GM19468 (cell line): ENCODE data around the gene GLUL.
"Not testable (repeated sequence)": the region's sequence is repeated elsewhere in the genome, so short reads cannot be mapped to it uniquely, and the experiment has no call there.

Experiments used
- ATAC-seq: cut with Tn5 transposase; IDR thresholded peaks from one replicate; pipeline ENCODE4 v1.9.1; 2021; ENCODE audit warnings: mild to moderate bottlenecking, moderate library complexity, moderate number of reproducible peaks; ENCODE audit not compliant: unreplicated experiment; ENCODE audit errors: extremely low read depth

Gene GLUL

DNA sequence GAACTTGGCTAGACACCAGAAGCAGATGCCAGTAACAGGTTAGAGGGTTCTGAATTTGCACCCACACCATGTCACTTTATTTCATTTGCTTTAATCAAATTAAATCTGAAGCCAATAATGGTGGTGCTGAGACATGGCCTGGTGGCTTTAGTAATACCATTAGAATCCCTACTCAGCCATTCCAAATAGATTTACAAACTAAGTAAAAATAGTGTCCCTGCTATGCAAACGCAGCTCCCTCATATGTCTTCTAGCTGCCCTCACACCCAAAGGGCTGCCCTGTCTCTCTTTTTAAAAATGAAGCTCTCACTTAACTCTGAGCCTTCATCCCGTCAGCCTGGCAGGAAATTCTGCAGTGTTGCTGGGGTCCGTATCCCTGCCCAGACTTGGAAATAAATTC, 21.1 kb downstream of the GLUL start:
- no peak for ATAC-seq

DNA sequence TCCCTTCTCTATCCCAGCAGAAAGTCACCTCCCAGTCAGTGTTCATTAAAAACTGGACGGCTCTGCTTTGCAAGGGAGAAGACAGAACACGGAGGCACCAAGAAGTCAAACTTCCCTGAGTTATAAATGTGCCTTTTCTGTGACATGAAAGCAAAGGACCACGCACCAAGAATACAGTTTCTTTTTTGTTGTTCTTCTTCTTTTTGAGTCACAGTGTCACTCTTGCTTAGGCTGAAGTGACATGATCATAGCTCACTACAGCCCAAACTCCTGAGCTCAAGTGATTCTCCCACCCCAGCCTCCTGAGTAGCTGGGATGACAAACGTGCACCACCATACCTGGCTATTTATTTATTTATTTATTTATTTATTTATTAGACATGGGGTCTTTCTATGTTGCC, 22.7 kb downstream of the GLUL start:
- ATAC-seq, result no peak

DNA sequence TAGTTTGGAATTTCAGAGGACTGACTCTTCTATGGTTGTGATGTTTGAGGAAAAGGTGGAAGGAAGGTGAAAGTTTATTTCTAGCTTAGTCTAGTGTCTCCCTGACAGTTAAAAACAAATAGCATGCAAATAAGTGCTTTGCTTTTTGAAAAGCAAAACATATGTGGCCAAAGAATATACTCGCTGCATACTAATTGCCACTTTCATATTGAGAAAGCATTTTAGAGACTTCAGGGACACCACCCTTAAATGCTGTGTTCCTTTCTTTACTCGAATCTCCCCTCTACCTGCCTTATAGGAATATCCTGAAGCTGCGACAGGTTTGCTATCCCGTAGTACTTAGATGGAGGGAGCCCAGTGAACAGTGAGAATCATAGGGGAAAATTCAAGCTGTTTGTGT, 23.2 kb downstream of the GLUL start:
- ATAC-seq, result no peak

DNA sequence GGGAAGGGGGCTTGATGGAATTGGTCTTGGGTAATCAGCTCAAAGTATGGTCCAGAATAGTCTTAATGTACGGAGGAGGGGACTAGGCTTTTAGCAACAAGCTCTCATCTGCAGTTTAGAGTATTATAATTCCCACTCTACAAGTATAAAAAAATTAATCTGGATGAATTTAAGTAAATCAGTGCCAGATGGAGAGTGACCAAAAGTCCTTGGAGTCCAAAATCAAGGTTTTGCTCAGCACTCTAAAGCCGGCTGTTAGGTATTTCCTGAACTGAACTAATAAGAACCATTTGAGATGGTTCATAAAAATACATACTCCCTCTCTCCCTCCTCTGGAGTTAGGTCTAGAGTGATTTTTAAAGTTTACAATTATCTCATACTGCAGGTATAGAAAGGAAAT, 23.7 kb downstream of the GLUL start:
- ATAC-seq, result no peak

DNA sequence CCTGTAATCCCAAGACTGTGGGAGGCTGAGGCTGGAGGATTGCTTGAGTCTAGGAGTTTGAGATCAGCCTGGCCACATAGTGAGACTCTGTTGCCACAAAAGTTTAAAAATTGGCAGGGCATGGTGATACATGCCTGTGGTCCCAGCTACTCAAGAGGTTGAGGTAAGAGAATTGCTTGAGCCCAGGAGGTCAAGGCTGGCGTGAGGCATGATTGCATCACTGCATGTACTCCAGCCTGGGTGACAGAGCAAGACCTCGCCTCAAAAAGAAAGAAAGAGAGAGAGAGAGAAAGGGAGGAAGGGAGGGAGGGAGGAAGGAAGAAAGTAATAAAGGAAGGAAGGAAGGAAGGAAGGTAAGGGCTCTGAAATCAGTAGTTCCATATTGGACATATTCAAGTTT, 25.0 kb downstream of the GLUL start:
- no peak for ATAC-seq

DNA sequence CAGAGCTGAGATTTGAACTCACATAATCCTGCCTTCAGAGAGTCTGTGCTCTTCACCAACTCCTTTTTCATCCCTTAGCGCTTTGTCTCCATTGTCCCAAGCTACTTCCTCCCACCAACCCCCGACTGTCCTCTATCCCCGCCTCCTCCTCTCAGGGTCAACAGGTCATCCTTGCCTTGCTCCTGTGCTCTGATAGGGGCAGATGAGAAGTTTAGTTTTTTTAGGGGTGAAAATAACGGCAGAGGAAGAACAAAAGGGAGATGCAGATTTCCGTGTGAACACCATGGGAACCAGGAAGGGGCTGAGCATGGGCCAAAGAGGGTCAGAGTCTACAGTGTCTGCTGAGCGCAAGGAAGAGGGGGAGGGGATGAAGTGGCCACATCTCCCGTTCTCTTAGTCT, 31.9 kb downstream of the GLUL start:
- no peak for ATAC-seq

DNA sequence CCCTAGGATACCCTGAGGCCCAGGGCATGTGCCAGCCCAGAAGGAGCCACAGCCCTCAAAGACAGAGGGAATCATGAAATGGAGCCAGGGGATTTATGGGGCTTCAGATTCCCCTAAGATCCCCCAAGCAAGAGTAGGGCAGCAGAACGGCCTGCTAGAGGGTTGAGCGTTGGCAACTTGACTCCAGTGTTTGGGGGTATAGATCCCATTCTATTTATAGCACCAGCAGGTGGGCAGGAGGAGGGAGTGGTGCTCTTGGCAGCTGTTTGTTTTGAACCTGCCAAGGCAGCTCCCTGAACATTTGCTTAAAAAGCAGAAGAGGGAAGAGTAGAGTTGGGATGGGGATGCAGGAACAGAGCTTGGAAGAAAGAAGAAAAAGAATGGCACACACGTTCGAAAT, 33.7 kb downstream of the GLUL start:
- ATAC-seq, result no peak

DNA sequence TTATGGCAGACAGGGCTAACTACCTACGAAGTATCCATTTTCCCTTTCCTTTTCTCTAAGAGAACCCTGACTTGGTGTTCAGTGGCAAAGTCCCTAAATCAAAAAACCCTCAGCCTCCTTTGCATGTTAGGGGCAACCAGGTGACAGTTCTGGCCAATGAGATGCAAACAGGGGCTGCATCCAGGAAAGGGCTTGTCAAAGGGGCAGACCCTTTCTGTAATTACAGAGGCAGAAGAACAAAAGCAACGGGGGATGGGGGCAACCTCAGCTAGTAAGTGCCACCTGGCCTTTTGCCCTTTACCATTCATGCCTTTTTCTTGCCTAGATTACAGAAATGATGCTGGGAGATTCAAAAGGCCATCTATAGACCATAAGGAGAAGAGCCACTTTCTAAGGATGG, 34.4 kb downstream of the GLUL start:
- ATAC-seq, result no peak

DNA sequence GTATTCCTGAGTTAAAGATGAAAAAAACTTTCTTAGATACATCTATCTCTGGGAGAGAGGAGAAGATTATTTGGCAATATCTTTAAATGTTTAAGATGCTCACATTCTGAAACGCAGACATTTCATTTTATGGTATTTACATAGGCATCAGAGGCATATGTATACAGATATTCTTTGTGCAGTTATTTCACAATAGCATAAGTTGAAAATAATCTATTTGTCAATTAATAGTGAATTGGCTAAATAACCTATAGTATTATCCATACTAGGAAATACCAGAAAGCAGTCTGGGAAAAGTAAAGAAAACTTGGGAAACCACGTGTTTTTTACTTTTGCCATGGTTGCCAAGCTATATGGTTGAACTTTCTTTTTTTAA, 35.9 kb downstream of the GLUL start:
- ATAC-seq, result no peak

DNA sequence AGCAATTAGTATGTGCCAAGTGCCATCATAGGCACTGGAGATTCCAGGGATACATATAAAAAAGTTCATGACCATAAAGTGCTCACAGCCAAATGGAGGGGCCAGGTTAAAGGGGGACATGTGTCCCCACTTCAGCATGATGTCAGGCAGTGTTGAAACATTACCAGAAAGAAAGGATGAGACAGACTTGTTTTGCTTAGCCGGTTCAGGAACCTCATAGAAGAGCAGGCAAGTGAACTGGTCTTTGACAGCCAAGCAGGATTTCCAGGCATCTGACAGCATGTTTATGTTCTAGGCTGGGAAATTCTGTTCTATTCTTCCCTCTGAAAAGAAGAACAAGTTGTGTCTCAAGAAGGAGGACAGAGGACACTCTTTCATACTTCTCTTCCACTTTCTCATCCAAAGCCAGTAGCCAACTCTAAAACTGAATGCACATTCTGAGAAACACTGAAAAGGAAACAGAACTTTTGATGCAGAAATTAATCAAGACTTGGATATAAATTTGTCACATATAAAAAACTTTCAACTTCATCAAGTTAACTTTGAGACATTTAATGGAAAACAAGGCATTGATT, 39.7 kb downstream of the GLUL start:
- ATAC-seq, result no peak

DNA sequence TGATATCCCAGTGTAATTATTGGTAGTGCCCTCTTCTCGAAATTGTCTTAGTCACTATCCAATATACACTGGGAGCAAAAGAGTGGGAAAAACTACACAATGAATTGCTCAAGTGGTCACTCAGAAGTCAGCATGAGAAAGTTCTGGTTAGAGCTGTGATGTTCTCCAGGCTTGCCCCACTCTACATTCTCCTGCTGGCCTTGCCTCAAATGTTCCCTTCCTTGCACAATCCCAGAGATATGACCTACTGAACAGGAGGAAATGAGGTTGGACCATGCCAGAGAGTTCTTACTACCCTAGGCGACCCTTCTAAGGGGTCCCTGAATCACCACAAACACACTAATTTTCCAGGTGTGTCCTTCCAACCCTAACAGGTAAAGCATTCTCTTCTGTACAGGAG, 40.8 kb downstream of the GLUL start:
- ATAC-seq, result no peak

DNA sequence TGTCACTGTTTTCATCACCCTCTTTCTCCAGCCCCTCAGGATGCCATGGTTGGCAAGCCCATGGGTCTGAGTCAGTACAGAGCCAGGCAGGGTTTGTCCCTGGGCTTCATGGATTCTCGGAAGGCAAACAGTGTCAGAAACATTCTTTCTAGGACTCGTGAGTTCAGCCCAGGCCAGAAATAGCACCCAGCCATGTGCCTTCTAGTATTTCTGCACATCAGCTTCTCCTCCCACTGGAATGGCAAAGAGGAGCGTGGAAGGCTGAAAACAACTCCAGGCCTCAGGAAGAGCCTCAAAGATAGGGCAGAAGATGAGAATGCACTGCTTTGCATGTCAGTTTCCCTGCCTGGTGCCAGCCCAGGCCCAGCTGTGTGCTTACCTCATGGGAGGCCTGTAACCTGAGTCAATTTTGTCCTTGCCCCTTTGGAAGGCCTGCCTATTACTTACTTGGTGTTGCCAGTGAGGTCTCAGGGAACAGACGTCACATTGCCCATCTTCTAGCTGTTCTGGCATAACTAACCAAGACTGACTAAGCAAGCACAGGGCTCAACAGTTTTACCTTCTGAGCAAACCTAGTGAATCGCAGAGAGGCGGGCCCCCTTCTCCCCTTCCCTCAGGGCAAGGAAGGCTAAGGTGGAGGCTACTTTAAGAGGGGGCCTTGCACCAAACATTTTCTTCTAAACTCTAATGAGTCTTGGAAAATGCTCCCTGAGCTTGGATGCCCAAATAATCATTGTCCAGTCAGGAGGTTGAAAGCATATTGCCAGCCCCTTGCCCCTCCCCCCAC, 42.4 kb downstream of the GLUL start:
- no peak for ATAC-seq

DNA sequence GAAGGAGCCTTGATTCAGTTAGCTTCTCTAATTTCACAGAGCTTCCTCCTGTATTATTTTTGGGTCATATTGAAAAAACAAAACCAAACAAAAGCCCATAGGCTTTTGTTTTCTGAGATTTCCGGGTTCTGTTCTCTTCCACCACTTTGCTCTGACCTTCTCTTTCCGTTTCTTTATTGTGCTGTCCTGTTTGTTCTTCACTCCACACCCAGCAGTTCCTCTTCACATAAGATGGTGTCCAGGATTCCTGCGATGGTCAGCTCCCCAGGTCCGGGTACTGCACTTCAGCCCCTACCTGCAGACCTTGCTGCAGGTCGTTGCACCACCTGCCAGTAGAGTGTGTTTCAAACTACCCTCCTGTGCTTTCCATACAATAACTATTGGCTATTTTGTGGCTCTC, 44.6 kb downstream of the GLUL start:
- no peak for ATAC-seq

DNA sequence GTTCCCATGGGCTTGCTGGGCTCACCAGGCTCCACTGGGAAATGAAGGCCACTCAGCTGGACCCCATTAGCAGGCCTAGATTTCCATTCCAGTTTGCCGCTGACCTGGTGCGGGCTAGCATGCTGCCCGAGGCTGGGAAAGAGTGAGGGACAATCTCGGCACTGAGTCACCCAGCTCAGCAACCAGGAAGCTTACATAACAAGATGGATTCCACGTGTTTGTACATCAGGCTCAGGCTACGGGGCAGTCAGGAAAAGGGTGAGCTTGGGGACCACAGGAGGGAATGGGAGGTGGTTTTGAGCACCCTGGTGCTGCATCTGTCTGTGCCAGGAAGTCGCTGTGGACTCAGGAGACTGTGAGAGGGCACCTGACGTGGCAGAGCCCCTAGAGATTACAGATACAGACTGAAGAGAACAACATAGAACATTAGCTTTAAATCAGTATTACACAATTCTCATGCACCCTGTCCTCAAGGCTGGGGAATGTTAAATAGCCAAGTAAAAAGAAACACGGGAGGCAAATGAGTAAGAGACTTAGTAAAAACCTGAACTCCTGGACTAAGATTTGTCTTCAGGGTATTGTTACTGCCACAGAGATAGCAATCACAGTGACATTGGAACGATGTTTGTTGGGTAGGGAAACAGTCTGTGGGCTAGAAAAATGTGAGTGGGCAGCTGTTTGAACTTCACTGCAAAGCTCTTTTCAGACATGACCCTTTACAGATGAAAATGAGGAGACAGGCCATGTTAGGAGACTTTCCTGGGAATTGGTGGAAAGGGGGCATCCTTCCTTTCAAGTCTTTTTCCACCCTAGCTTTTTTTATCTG, 51.1 kb downstream of the GLUL start:
- no peak for ATAC-seq

DNA sequence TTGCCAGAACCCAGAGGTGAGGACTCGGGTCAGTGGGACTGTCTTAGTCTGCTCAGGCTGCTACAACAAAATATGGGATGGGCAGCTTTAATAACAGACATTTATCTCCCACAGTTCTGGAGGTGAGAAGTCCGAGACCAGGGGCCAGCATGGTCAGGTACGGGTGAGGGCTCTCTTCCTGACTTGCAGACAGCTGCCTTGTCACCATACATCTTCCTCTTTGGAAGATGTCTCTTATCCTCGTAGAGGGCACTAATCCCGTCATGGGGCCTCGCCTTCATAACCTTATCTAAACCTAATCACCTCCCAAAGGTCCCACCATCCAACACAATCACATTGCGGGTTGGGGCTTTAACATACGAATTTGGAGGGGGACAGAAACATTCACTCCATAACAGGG, 51.9 kb downstream of the GLUL start:
- ATAC-seq, result no peak

DNA sequence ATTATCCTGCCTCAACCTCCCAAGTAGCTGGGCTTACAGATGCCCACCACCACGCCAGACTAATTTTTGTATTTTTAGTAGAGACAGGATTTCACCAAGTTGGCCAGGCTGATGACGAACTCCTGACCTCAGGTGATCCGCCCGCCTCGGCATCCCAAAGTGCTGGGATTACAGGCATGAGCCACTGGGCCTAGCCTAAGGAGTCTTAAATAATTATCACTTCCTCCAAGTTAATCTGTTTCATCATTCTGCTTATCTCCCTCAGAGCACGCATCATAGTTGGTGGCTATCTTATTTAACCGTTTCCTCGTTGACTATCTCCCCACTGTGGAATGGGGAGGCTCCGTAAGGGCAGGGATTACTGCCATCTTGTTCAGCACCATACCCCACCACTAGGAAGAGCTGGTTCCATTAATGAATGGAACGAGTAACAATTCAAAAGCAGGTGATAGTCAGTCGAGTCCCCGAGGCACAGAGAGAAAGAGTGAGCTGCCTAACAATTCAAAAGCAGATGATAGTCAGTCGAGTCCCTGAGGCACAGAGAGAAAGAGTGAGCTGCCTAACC, 52.7 kb downstream of the GLUL start:
- no peak for ATAC-seq

DNA sequence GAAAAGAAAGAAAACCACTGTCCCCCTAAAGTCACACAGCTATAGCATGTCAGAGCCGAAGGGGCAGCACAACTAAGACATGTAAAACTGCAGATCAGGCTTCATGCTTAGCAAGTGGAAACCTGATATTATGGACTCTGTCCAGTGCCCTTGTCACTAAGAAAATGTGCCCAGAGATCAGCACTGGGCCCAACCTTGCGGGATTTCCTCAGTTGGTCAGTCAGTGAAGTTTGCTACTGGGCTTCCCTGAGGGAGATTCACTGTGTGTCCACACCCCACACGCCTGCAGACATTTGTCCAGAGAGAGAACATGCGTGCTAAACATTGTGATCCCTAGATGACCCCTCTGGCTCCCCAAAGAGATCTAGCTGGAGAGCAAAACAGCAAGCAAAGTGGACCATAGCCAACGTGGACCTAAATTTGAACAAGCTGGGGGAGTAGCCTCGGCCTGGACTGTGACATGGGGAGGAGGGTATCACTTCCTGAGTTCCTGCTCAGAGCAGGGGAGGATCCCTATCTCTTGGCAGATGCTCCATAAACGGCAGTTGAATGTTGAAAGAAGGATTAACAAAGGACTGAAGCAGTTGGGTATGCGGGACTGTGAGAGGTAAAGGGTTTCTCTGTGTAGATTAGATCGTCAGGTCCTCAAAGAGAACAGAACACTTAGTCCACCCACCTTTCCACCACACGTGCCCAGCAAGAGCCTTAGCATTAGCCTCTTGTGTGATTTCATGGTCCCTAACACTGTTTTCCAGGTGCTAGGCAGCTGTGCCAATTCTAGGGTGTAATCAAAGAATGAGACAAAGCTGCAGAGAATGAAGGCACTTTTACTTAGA, 53.6 kb downstream of the GLUL start:
- no peak for ATAC-seq

DNA sequence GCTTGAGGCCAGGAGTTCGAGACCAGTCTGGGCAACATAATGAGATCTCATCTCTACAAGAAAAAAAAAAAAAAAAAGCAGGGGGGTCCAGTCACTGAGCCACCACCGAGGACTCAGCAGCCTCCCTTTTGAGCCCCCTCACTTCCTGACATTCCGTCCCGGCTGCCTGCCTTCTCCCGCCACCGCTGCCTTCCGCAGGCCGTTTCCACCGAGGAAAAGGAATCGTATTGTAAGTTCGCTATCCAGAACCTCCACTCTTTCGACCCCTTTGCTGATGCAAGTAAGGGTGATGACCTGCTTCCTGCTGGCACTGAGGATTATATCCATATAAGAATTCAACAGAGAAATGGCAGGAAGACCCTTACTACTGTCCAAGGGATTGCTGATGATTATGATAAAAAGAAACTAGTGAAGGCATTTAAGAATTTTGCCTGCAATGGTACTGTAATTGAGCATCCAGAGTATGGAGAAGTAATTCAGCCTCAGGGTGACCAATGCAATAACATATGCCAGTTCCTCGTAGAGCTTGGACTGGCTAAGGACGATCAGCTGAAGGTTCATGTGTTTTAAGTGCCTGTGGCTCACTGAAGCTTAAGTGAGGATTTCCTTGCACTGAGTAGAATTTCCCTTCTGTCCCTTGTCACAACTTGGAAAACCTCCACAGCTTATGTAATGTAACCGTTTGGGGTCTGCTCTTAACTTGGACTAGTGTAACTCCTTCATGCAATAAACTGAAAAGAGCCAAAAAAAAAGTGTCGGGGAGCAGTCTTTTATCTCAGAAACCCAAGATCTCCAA, 55.6 kb downstream of the GLUL start:
- no peak for ATAC-seq

DNA sequence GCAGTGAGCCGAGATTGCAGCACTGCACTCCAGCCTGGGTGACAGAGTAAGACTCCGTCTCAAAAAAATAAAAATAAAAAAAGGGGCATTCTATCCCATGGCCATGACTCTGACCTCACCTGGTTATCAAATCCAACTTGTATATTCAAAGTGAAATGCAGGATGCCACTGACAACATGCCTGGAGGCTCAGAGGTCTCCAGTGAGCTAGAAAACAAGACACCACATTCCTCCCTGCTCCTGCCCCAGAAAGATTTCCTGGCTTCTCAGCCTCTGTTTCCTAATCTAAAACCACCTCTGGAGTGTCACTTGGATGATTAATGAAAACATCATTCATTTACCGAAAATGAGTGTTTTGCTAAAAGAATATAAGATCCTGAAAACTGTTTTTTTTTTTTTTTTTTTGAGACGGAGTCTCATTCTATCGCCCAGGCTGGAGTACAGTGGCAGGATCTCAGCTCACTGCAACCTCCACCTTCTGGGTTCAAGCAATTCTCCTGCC, 58.5 kb downstream of the GLUL start:
- not testable (repeated sequence) for ATAC-seq
